Activated T-helper 17 cell treated with anti-CD3 and anti-CD28 coated beads, Interleukin-2, amount 50 U/mL, for 72 hours (primary cell): ENCODE data around the gene SENP7. TPM values are rescaled to one million over a fixed set of nuclear protein-coding genes. Genes with fewer than 3 reads are reported as not detected.
"Not testable (repeated sequence)": the region's sequence is repeated elsewhere in the genome, so short reads cannot be mapped to it uniquely, and the experiment has no call there.

Experiments
- ATAC-seq: fragments of 150-1000 bp; cut with Tn5 transposase; replicated peaks from 2 replicates; pipeline ENCODE4 v1.10.0; 2021; ENCODE audit warnings: mild to moderate bottlenecking, moderate library complexity
- H3K27ac Mint-ChIP-seq: one replicate; pipeline ENCODE4 v1.8.0; 2022; ENCODE audit warnings: mixed read lengths
- H3K27me3 Mint-ChIP-seq: one replicate; pipeline ENCODE4 v1.8.0; 2022; ENCODE audit warnings: mixed read lengths
- H3K36me3 Mint-ChIP-seq: one replicate; pipeline ENCODE4 v1.8.0; 2022; ENCODE audit warnings: low read depth, mild to moderate bottlenecking, mixed read lengths
- H3K4me1 Mint-ChIP-seq: one replicate; pipeline ENCODE4 v1.8.0; 2022; ENCODE audit warnings: mixed read lengths
- H3K4me3 Mint-ChIP-seq: one replicate; pipeline ENCODE4 v1.8.0; 2022; ENCODE audit warnings: mild to moderate bottlenecking, mixed read lengths
- H3K9me3 Mint-ChIP-seq: one replicate; pipeline ENCODE4 v1.8.0; 2022; ENCODE audit warnings: mixed read lengths
- total RNA-seq, 2 donors: library from RNA; stranded (reverse); gene quantifications; one replicate each; pipeline ENCODE4 v1.2.3, GENCODE V29; 2022

The SENP7 gene
- total RNA-seq, 2 donors from 2014 or later: 16.5 to 26.8 TPM

DNA sequence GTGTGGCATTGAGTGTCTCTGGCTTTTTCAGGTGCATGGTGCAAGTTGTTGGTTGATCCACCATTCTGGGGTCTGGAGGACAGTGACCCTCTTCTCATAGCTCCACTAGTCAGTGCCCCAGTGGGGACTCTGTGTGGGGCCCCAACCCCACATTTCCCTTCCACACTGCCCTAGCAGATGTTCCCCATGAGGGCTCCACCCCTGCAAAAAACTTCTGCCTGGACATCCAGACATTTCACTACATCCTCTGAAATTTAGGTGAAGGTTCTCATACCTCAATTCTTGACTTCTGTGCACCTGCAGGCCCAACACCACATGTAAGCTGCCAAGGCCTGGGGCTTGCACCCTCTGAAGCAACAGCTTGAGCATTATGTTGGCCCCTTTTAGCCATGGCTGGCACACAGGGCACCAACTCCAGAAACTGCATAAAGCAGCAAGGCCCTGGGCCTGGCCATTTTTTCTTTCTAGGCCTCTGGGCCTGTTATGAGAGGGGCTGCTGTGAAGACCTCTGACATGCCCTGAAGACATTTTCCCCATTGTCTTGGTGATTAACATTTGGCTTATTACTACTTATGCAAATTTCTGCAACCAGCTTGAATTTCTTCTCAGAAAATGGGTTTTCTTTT is 204.8 kb downstream of the SENP7 start:
- H3K4me3 Mint-ChIP-seq: not testable (repeated sequence)

DNA sequence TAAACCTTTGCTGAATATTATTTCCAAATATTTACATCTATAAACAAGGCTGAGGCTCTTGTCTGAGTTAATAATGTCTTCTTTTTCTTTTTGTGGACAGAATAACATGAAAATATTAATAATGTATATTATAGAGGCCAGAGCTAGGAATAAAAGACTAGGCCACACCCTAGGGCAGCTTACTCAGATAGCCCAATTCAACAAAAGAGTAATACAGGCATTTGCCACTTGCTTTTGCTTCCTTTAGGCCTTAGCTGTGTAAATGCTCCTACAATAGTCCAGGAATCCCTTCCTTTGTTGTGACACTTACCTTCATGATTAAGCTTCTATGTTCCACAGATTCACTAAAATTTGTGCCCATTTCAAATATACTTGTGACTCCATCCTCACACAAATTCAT is 209.2 kb downstream of the SENP7 start:
- no peaks in the 10 kb centered on the region for H3K4me1 Mint-ChIP-seq
- H3K36me3 Mint-ChIP-seq: no peaks in the 10 kb centered on the region
- peaks cover 21% of the 10 kb centered on the region for H3K9me3 Mint-ChIP-seq
- no peak overlapping the region for H3K4me3 Mint-ChIP-seq
- H3K27ac Mint-ChIP-seq: no peak overlapping the region
- H3K27me3 Mint-ChIP-seq: no peaks in the 10 kb centered on the region
- no peak for ATAC-seq

More for the DNA sequence above, 204.8 kb downstream of the SENP7 start:
- not testable (repeated sequence) for H3K27ac Mint-ChIP-seq, H3K4me1 Mint-ChIP-seq, H3K36me3 Mint-ChIP-seq, H3K27me3 Mint-ChIP-seq, ATAC-seq
- peaks cover 14% of the 10 kb centered on the region for H3K9me3 Mint-ChIP-seq

DNA sequence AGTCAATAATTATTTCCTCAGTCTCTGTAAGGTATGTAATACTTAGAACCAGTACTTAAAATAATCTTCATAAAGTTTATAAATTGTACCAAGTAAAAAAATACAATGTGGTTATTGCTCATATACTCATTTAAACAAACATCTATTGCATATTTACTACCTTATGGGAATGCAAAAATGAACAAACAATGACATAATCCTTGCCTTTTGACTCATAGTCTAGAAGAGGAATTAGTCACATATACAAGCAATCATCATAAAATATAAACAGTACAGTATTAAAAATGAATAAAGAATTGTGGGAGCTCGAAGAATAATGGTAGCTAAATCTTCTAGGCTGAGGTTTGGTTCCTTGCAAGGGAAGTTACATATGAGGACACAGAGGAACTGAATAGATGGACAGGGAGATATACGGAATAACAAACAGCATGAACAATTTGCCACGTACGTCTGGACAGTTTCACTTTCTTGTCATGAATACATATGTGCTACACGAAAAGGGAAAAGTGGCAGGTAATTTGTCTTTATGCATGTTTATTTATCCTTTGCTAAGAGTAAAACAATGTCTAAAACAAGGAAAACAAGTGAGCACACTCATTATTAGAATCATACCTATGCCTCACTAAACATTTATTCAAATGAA is 209.8 kb downstream of the SENP7 start:
- H3K36me3 Mint-ChIP-seq: no peaks in the 10 kb centered on the region
- peak; percentile 82 for ATAC-seq
- H3K4me3 Mint-ChIP-seq: peak overlapping the region; percentile 9
- H3K27me3 Mint-ChIP-seq: no peaks in the 10 kb centered on the region
- peaks cover 23% of the 10 kb centered on the region for H3K9me3 Mint-ChIP-seq
- peak overlapping the region; percentile 65 for H3K27ac Mint-ChIP-seq
- H3K4me1 Mint-ChIP-seq: no peaks in the 10 kb centered on the region

DNA sequence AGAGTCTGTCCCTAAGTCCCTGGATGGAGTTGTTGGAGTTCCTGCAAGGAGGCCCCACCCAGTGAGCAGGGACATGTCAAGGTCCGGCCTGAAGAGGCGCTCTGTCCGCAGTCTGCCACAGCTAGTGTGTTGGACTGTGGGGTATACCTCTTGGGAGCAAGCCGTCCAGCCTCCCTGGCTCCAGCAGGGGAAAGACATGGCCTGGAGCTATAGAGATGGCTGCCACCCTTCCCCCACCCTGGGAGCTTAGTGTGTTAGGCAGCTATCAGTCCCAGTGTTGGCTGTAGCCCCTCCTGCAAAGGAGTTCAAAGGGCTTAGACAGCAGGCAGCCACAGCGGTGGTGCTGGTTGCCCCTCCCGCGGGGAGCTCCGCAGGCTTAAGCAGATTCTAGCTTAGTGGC is 212.9 kb downstream of the SENP7 start:
- Mint-ChIP-seq H3K36me3 (no peaks in the 10 kb centered on the region), H3K4me3 (no peak overlapping the region), H3K4me1 (no peaks in the 10 kb centered on the region), H3K27ac (no peak overlapping the region), H3K27me3 (no peaks in the 10 kb centered on the region), H3K9me3 (peaks cover 25% of the 10 kb centered on the region)
- ATAC-seq: no peak

DNA sequence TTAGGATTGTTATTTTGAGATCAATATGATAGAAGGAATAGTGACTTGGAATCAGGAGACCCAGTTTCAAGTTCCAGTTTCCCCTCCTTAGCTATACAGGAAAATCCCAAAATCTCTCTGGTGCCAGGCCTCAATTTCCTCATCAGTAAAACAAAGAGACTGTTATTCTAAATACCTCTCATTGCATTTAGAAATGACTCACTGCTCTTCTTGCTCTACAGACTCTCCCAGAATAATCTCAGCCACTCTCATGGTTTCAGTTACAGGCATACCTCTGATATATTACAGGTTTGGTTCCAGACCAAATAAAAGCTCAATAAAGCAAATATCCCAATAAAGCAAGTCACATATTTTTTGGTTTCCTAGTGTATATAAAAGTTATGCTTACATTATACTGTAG is 221.0 kb downstream of the SENP7 start:
- Mint-ChIP-seq H3K27me3 (no peaks in the 10 kb centered on the region), H3K27ac (no peak overlapping the region), H3K36me3 (no peaks in the 10 kb centered on the region), H3K4me3 (no peak overlapping the region), H3K9me3 (peaks cover 11% of the 10 kb centered on the region), H3K4me1 (no peaks in the 10 kb centered on the region)
- no peak for ATAC-seq

DNA sequence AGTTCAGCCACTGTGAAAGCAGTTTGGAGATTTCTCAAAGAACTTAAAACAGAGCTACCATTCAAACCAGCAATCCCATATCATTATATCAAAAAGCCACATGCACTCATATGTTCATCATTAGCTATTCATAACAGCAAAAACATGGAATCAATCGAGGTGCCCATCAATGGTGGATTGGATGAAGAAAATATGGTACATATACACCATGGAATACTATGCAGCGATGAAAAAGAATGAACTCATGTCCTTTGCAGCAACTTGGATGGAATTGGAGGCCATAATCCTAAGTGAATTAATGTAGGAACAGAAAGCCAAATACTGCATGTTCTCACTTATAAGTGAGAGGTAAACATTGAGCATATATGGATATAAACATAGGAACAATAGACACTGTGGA is 224.7 kb downstream of the SENP7 start:
- H3K27me3 Mint-ChIP-seq: no peaks in the 10 kb centered on the region
- H3K4me3 Mint-ChIP-seq: no peak overlapping the region
- H3K27ac Mint-ChIP-seq: no peak overlapping the region
- peaks cover 10% of the 10 kb centered on the region for H3K9me3 Mint-ChIP-seq
- no peaks in the 10 kb centered on the region for H3K36me3 Mint-ChIP-seq
- no peaks in the 10 kb centered on the region for H3K4me1 Mint-ChIP-seq
- no peak for ATAC-seq

DNA sequence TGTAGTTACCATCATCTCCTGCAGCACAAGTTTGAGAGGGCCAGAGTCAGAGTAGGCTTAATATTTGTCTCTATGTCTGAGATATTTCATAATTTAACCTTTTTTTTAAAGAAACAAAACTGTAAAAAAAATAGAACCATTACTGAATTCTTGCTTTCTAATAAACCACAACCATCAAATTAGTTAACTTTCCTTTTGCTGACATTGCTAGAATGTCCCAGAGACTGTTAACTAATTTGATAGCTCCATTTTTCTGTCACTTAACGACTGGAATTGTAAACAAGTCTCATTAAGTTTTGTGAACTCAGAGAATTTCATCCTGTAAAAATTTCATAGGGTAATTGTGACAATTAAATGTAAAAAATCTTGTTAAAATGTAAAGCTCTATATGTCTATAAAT is 228.3 kb downstream of the SENP7 start:
- Mint-ChIP-seq H3K4me3 (no peak overlapping the region), H3K36me3 (no peaks in the 10 kb centered on the region), H3K27me3 (no peaks in the 10 kb centered on the region), H3K27ac (no peak overlapping the region), H3K9me3 (peaks cover 10% of the 10 kb centered on the region), H3K4me1 (no peaks in the 10 kb centered on the region)
- no peak for ATAC-seq

DNA sequence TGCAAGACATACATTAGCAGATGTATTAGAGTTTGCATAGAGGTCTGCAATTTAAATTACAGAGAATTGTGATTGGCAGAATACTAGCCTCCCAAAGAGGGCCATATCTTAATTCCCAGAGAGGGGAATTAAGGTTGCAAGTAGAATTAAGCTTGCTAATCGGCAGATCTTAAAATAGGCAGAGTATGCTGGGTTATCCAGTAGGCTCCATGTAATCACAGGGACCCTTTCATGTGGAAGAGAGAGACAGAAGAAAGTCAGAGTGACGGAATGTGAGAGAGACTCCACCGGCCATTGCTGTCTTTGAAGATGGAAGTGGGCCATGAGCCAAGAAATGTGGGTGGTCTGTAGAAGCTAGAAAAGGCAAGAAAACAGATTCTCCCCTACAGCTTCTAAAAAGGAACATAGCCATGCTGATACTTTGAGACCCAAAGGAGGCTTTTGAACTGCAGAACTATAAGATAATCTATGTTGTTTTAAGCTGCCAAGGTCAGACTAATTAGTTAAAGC is 231.4 kb downstream of the SENP7 start:
- no peak overlapping the region for H3K27ac Mint-ChIP-seq
- H3K36me3 Mint-ChIP-seq: no peaks in the 10 kb centered on the region
- H3K4me1 Mint-ChIP-seq: no peaks in the 10 kb centered on the region
- no peak overlapping the region for H3K4me3 Mint-ChIP-seq
- H3K27me3 Mint-ChIP-seq: no peaks in the 10 kb centered on the region
- ATAC-seq: no peak
- H3K9me3 Mint-ChIP-seq: peaks cover 7% of the 10 kb centered on the region

DNA sequence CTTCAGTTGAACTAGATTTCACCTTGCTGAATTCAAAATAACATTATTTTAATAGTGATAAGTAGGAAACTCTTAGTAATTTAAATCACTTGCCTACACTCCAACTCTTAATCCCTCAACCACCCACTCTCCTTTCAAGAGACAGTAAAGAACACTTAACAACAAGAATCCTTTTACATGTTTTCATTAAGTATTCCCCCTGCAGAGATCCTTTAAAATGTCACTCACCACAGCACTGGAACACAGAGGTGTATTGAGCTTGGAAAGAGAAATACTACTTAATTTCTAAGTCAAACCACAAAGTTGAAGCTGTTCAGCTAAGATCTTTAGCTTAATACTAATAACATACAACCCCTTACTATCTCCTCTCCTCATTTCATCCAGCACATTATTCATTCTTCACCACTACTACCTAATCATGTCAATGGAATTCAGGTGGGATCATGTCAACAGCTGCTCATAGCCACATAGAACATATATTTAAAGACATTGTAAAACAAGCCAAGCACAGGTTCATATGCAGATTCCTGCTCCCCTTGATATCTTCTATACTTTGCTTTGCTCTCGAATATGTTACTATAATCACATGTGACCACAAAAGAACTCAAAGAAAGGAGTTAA is 233.1 kb downstream of the SENP7 start:
- Mint-ChIP-seq H3K4me3 (no peak overlapping the region), H3K4me1 (no peaks in the 10 kb centered on the region), H3K9me3 (peaks cover 7% of the 10 kb centered on the region), H3K27me3 (no peaks in the 10 kb centered on the region), H3K36me3 (no peaks in the 10 kb centered on the region), H3K27ac (no peak overlapping the region)
- ATAC-seq: no peak

DNA sequence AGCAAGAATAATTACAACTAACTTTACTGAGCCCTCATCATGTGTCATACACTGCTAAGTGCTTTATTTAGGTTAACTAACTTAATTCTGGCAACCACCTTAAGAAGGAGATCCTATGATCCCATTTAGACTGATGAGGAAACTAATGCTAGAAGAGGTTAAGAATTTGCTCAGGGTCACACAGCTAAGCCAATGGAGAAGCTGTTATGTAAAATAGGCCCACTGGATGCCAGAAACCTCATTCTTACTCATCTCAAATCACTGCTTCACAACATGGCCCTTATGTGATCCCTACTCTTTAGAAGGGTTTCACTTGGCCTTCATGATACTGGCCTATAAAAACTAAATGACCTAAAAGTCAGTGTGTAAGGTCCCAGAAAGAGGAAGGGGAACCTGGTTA is 233.8 kb downstream of the SENP7 start:
- Mint-ChIP-seq H3K4me1 (no peaks in the 10 kb centered on the region), H3K4me3 (no peak overlapping the region), H3K36me3 (no peaks in the 10 kb centered on the region), H3K9me3 (peaks cover 5% of the 10 kb centered on the region), H3K27me3 (no peaks in the 10 kb centered on the region), H3K27ac (no peak overlapping the region)
- no peak for ATAC-seq

DNA sequence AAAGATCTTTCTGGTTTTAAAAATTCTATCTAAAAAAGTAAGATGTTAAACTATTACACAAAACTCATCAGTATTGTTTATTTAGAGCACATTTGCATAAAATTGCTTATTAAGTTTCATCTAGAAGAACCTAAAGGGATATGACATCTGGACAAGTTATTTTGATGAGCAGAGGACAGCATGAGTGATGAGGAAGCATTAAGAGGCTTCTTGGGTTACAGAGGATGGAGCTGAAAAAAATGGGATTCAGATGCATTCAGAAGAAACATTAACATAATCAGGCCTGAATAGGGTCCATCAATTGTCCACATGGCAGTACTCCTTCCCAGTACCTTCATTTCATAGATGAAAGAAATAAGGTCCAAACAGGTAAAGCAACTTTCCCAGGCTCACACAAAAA is 234.3 kb downstream of the SENP7 start:
- Mint-ChIP-seq H3K27me3 (no peaks in the 10 kb centered on the region), H3K27ac (no peak overlapping the region)
- no peak for ATAC-seq

More for the DNA sequence above, 234.3 kb downstream of the SENP7 start:
- no peak overlapping the region for H3K4me3 Mint-ChIP-seq
- H3K4me1 Mint-ChIP-seq: no peaks in the 10 kb centered on the region
- no peaks in the 10 kb centered on the region for H3K36me3 Mint-ChIP-seq
- H3K9me3 Mint-ChIP-seq: peaks cover under 1% of the 10 kb centered on the region

Other genes starting within 250 kb of the SENP7 start
- gene IMPG2, start 192.6 kb downstream of the SENP7 start, total RNA-seq: under 1 TPM; 0.43 to 0.71 TPM
- gene TRMT10C, start 48.7 kb upstream of the SENP7 start, total RNA-seq: 10 to 100 TPM; 31.6 to 49.9 TPM
- gene PCNP, start 61.0 kb upstream of the SENP7 start, total RNA-seq: 100 to 1,000 TPM; 196 to 205 TPM
- gene ZBTB11, start 163.9 kb upstream of the SENP7 start, total RNA-seq: 10 to 100 TPM; 30.0 to 33.5 TPM
- 1,000 to 10,000 TPM; 1,391 to 1,542 TPM for gene RPL24, start 173.5 kb upstream of the SENP7 start, total RNA-seq
- gene CEP97, start 211.4 kb upstream of the SENP7 start, total RNA-seq: 10 to 100 TPM; 16.9 to 19.0 TPM